Stimulated activated CD8-positive, alpha-beta memory T cell treated with anti-CD3 and anti-CD28 coated beads, Interleukin-7, amount 100 ng/mL, for 24 hours (primary cell): ENCODE measurements around the gene CLEC16A.

Experiments
- DNase-seq: peaks from one replicate; pipeline ENCODE4 v3.0.0-alpha.2; 2020; ENCODE audit warnings: low read depth

CLEC16A gene

DNA sequence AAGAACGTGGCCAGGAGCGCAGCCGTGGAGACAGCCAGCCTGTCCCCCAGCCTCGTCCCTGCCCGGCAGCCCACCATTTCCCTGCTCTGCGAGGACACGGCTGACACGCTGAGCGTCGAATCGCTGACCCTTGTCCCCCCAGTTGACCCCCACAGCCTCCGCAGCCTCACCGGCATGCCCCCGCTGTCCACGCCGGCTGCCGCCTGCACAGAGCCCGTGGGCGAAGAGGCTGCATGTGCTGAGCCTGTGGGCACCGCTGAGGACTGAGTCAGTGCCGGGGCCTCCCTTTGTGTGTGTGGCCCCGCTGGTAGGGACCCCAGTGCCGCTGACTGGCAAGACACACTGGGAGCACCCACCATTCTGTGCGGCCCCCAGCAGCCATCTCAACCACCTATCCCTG lies 234.1 kb downstream of the CLEC16A start:
- no peak for DNase-seq

DNA sequence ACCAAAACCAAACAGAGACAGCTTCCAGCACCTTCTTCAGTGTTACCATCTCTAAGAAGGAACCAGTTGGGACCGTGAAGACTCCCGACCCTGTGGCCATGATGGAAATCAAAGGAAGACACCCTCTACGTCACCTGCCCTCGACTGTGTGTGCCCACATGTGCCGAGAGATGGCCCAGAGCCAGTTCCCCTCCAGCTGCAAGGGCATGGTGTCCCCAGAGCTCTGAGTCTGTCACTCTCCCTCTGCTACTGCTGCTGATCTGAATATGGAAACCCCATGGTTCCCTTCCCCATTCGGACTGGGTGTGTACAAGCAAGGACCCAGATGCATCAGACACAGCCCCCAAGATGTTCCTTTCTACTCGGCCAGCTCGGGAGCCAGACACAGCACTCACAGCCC lies 235.2 kb downstream of the CLEC16A start:
- DNase-seq, result no peak

DNA sequence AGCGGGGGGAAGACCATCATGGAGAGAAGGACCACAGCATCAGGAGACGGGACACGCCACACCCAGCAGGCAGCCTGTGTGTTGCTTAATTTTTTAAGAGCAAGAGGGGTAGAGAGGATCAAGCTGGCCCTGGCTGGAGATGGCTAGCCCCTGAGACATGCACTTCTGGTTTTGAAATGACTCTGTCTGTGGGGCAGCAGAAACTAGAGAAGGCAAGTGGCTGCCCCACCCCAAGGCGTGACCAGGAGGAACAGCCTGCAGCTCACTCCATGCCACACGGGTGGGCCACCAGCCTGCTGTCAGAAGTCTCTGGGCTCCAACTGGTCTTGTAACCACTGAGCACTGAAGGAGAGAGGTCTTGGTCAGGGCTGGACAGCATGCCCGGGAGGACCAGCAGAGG lies 236.1 kb downstream of the CLEC16A start:
- DNase-seq, result no peak

DNA sequence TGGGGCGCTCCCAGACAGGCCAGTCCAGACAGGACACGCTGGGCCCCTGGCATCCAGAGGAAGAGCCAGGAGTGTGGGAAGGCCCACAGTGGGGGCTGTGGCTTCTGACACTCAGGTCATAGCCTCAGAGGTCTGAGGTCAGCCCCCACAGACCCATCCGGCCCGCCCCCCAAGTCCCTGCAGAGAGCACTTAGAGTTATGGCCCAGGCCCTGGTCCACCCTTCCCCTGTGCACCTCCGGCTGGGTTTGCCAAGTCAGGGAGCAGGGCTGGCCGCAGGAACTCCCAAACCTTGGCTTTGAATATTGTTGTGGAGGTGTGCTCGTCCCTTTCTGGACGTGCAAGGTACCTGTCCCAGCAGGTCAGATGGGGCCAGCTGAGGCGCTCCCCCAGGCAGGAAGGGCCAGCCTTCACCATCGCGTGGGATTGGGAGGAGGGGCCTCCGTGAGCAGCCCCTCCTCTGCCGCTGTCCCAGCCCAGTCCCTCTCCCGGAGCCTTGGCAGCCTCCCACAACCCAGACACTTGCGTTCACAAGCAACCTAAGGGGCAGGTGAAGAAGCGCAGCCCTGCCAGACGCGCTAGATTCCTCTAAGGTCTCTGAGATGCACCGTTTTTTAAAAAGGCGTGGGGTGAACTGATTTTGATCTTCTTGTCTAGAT lies 237.0 kb downstream of the CLEC16A start:
- DNase-seq, result no peak

DNA sequence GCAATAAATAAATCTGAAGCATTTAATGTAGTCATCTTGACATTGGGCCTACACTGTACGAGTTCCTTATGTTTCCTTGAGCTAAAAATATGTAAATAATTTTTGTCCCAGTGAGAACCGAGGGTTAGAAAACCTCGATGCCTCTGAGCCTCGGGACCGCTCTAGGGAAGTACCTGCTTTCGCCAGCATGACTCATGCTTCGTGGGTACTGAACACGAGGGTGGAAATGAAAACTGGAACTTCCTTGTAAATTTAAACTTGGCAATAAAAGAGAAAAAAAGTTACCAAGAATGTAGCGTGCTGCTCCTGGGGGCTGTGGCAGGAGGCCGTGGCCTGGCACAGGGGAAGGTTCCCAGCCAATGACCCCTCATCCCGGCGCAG lies 237.5 kb downstream of the CLEC16A start:
- no peak for DNase-seq

DNA sequence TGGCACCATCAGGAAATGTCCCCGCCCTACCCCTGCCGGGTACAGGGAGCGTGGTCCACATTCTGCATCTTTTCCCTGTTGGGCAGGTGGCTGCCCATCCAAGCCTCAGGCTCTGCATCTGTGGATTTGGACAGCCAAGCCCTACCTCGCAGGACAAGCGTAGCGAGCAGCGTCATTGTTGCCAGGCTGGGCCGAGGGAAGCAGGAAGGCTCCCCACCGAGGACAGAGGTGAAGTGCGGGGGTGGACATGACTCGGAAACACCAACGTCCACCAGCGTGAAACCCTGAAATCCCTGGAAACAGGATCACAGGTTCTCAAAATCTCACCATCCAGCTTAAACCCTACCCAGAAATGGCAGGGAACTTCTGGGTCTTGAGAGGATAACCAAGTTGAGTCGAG lies 238.0 kb downstream of the CLEC16A start:
- DNase-seq, result no peak

DNA sequence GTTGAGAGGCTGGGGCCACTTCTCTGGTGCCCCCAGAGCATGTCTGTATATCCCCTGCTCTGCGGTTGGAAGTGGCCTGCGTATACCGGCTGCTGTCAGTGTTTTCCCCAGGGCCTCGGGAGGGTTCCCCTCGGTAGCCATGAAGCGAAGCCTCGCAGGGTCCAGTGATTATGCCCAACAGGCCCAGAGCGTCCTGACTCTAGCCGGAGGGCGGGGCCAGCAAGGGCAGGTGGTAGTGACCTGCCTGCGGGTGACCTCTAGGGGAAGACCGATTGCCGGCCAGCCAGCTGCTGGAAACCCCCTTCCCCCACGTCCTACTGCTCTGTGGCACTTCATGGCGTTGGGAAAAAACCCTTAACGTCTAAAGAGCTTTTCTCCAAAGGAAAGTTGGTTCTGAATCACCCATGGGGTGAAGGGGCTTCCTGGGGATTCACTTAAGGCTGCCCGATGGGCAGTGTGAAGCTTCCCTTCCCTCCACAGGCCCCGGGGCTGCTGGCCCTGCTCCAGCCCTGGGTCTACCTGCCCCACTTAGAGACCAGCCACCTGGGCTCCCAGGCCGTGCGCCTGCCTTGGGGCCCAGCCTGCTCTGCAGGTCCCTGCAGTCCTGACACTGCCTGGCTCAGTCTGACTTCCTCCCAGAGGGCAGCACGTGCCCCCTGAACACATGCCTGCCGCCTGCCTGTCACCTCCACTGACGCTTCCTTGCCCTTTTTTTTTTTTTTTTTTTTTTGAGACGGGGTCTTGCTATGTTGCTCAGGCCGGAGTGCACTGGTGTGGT lies 238.9 kb downstream of the CLEC16A start:
- DNase-seq, result no peak

DNA sequence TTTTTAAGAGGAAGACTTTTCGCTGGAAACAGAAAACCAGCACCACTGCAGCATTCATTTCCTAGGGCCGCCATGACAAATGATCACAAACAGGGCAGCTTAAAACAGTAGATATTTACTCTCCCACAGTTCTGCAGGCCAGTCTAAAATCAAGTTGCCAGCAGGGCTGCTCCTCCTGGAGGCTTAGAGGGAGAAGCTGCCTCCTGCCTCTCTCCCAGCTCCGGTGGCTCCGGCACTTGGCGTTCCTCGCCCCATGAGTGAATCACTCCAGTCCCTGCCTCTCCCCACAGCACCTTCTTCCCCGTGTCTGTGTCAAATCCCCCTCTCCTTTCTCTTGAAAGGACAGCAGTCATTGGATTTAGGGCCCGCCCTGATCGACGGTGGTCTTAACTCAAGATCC lies 239.6 kb downstream of the CLEC16A start:
- no peak for DNase-seq

DNA sequence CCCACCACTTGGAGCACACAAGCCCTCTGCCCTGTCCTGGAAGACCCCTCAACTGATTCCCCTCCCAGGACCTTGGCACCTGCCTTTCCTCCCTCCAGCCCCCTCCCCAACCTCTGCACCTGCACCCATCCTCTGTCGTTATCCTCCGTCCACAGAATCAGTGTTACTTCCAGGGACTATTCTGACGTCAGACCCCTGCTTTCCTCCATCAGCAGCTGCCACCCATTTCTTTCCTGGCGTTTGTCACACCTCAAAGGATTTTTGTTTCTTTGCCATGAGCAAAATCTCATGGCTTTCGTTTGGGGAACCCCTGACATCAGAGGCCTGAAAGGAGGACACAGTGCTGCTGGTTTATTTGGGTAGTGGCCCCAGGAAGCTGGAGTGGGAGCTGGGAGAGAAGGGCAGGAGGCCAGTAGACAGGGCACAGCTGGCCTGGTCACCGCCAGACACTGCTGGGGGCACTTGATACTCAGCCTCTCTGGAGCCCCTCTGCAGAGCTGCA lies 243.2 kb downstream of the CLEC16A start:
- no peak for DNase-seq

DNA sequence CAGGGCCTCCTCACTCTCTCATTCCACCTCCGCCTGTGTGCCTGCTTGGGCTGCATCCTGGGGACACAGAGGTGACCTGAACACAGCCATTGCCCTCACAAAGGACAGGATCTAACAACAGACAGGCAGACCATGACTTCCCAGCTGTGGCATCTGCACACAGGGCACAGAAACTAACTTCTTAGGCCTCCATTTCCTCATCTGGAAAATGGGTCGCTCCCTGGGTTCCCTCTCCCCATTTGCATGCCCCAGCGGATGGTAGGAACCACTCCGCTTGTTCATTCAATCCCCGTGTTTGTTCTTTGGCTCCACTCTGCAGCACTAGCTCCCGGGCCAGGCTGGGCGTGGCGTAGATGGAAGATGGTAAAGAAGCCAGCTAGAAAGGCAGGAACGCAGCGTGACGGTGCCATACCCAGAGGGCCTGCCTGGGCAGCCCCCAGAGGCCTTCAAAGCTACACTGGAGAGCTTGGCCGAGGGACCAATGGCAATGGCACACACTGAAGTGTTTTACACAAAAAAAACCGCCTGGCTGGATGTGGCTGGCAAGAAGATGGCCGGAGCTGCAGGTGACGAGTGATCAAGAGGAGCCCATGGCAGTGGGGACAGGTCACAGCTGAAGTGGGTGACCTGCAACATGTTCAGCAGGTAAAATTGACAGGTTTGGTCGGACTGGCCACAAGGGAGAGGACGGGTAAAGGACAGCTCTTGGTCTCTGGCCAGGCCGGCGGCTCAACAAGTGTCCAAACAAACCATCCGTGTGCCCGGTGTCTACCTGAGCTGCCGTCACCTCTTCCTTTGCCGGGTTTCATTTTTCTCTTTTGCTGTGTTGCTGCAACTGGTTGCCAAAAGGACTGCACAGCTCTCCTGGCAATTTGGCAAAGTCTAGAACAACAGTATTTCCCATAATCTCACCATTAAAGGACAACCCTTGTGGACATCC lies 244.7 kb downstream of the CLEC16A start:
- no peak for DNase-seq

DNA sequence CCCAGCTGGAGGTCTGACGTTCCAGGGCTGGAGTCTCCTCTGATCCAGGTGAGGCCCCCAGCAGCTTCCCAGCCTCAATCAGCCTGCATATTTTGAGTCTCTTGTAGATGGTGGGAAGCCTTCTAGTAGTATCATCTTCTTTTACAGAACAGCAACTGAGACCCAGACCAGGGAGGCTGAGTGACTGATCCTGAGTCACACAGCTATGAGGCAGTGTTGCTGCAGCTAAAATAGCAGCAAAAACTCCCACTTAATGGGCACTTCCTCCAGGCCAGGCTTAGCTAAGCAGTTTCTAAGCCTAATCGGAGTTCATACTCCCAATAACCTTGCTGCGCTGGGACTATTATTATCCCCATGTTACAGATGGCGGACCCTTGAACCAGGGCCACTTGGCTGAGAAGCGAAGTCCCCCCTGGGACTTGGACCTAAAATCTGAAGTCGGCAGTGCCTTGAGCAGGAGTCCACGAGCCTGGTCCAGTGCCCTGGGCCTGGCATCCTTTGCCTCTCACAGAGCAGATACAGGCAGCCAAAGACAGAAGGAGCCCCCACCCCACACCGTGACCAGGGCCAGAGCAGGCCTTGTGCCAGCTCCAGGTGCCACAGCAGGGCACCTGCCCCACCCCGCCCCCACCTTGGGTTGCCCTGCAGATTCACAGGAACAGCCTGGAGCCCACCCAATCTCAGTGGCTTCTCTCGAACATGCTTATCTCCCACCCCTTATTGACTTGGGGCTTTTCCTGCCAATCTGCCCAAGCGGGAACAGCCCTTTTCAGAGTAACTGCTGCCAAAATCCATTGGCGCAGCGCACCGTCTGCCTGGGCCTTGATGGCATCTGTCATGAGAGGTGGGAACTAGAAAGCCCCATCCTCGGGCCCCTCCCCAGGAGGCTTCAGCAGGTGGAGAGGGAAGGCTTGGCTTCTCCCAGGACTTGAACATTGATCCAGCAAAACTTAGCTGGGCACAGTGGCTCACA lies 246.5 kb downstream of the CLEC16A start:
- no peak for DNase-seq

DNA sequence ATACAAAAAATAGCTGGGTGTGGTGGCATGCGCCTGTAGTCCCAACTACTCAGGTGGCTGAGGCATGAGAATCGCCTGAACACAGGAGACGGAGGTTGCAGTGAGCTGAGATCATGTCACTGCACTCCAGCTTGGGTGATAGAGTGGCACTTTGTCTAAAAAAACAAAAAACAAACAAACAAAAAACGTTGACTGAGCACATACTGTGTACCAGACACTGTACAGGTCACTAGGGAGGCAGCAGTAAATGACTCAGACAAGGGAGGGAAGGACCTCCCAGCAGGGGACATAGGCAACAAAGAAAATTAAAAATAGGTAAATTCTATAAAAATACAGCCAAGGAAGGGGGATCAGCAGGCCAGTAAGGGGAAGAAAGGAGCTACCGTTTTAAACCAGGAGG lies 247.3 kb downstream of the CLEC16A start:
- DNase-seq, result no peak

DNA sequence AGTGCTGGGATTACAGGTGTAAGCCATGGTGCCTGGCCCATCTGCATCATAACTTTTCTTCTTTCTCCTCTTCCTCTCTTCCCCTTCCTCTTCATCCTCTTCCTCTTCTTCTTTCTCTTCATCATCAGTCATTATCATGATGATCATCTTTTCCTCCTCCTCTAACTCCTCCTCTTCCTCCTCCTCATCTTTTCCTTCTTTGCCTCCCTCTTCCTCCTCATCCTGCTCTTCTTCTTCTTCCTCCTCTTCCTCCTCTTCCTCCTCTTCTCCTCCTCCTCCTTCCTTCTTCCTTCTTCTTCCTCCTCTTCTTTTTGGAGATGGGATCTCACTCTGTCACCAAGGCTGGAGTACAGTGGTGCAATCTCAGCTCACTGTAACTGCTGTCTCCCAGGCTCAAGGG lies 249.1 kb downstream of the CLEC16A start:
- no peak for DNase-seq

DNA sequence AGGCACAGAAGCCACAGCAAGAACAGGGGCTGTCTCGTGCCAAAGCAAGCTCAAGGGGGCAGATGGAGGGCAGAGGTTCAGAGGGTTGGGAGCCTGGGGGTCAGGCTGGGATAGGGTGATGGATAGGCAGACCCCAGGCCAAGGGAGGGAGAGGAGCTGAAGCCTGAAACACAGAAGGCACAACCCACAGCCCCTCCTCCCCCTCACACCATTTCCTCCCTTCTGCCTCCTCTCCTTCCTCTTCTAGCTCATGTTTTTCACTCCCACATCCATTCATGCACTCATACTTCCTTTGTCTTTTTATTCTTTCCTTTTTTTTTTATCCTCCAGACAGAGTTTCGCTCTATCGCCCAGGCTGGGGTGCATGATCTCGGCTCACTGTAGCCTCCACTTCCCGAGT lies 250.5 kb downstream of the CLEC16A start:
- DNase-seq, result no peak

DNA sequence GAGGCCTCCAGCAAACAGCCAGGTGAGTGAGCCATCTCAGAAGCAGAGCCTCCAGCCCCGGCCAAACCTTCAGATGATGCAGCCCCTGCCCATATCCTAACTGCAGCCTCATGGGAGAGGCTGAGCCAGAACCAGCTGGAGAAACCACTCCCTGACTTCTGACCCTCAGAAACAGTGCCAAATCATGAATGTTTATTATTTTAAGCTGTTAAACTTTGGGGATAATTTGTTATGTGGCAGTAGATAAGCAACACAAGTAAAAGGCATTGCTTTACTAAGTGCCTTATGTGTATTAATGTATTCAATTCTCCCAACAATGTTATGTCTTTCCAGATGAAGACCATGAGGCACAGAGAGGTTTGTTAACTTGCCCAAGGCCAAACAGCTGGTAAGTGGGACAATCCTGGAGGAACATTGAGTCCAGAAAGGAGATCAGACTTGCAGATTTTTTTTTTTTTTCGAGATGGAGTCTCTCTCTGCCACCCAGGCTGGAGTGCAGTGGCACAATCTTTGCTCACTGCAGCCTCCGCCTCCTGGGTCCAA lies 252.0 kb downstream of the CLEC16A start:
- DNase-seq, result no peak

DNA sequence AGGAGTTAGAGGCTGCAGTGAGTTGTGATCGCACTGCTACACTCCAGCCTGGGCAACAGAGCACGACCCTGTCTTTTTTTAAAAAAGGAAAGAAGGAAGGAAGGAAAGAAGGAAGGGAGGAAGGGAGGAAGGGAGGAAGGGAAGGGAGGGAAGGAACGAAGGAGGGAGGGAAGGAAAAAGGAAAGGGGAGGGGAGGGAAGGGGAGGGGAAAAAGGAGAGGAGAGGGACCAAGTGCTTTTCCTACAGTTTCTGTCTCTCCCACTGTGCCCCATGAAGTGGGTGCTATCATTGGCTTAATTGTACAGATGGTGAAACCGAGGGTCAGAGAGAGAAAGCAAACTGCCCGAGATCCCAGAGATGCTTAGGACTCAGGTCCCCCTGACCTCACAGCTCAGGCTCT lies 254.0 kb downstream of the CLEC16A start:
- DNase-seq, result no peak

DNA sequence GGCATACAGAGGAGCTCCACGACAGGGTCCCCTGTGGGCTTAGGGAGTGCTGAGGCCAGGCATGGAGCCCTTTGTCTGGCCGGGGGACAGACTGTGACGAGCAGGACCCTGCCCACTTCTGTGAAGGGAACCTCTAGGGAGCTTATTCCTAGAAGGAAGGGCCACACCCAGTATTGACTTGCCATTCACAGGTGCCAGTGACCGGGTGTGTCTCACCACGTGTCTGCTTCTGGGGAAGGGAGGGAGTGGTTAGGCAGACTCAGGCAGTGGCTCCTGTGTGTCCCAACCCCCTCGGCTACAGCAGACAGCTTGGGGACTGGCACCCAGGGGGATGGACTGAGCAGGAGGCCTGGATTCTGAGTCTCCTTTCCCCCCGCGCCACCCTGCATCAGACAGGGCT lies 254.5 kb downstream of the CLEC16A start:
- no peak for DNase-seq

DNA sequence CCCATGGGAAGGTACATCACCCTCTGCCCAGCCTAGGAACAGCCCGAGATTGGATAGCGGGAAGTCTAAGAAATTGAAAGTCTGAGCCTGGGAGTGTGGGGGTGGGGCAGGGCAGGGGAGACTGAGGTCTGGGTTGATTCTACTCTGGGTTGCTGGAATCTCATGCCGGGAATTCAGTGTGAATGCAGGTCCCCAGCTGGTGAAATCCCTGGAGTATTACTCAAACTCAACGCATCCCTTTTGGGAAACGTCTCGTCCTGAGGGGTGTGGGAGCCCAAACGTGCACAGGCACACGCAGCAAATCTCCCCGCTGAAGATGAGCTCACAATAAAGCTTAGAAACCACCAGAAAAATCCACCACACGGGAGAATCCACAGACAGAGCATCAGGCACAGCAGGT lies 256.2 kb downstream of the CLEC16A start:
- DNase-seq, result no peak

DNA sequence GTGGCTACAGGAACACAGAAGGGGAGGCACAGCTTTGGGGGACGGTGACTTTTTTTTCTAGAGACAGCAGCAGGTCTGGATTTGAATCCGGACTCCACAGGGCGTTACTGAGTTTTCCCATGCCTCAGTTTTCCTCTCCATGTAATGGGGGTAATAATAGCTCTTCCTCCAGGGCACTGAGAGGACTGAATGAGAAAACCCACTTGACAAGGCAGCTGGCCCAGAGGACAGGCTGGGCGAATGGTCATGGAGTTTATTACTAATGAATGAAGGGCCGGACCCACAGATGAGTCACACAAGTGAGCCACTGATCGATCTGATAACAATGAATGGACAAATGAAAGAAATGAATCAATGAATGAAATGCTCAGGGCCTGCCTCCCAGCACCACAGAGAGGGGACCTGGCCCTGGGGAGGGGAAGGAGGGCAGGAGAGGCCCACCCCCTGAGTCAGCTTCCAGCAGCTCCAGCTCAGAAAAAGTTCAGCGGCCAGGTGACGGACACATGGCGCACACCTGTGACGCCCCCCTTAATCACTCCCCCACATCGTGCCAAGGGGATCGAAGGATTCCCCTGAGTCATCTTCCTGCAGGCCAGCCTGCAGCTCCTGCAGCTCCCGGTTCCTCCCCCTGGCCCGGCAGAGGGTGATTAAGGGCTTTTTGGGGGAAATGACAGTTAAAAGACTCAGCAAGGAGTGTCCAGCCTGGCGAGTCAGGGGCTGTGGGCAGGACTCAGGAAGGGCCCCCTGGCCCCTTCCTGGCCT lies 257.3 kb downstream of the CLEC16A start:
- no peak for DNase-seq
